SK-N-SH (cell line): ENCODE measurements around the gene BCL2A1.

Experiments
- CTCF ChIP-seq: fragments of 200-600 bp; sonication (generic); IDR thresholded peaks from 2 replicates; pipeline ENCODE4 v1.6.1; 2017; ENCODE audit warnings: antibody characterized with exemption, mild to moderate bottlenecking, moderate library complexity
- EP300 ChIP-seq, 2 experiments: IDR thresholded peaks; 2 replicates each; pipeline versions ENCODE4 v1.4.0 to v1.6.1; 2012; ENCODE audit warnings: borderline replicate concordance in 1 of 2, low read depth in 1 of 2, low read length in 1 of 2
- EZH2phosphoT487 ChIP-seq: fragments of 200-600 bp; sonication (generic); IDR thresholded peaks from 2 replicates; pipeline ENCODE4 v1.6.1; 2017; ENCODE audit warnings: low read depth, mixed run types, mild to moderate bottlenecking, antibody characterized with exemption, moderate library complexity, borderline replicate concordance
- FOSL2 ChIP-seq: IDR thresholded peaks from 2 replicates; pipeline ENCODE4 v1.4.0; 2012; ENCODE audit warnings: low read depth, mild to moderate bottlenecking, moderate library complexity, borderline replicate concordance
- POLR2AphosphoS5 ChIP-seq: IDR thresholded peaks from 2 replicates; pipeline ENCODE4 v1.6.1; 2012; ENCODE audit warnings: low read depth, low read length
- RCOR1 ChIP-seq: fragments of 150-350 bp; IDR thresholded peaks from 2 replicates; pipeline ENCODE4 v1.6.1; 2017; ENCODE audit warnings: antibody characterized with exemption, low read length
- SMC3 ChIP-seq: IDR thresholded peaks from 2 replicates; pipeline ENCODE4 v1.6.1; 2012; ENCODE audit warnings: low read depth, low read length, improper control_type of control experiment
- TF ChIP-seq, protein P1 (sequence below): IDR thresholded peaks from 2 replicates; pipeline ENCODE4 v1.4.0; 2012; ENCODE audit warnings: low read depth, borderline replicate concordance

- TF ChIP-seq CTCF (no peak), RCOR1 (no peak), POLR2AphosphoS5 (no peak), EZH2phosphoT487 (no peak), SMC3 (no peak), EP300 (IDR thresholded peaks at IDR 0.05; ENCODE audit: borderline replicate concordance in 1 of 2, low read depth in 1 of 2, low read length in 1 of 2) (no peak), FOSL2 (no peak)
- TF ChIP-seq, protein P1, sequence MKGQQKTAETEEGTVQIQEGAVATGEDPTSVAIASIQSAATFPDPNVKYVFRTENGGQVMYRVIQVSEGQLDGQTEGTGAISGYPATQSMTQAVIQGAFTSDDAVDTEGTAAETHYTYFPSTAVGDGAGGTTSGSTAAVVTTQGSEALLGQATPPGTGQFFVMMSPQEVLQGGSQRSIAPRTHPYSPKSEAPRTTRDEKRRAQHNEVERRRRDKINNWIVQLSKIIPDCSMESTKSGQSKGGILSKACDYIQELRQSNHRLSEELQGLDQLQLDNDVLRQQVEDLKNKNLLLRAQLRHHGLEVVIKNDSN, result no peak
Measured at GRCh38 chr15:80003171-80003570, 32.2 kb upstream of the BCL2A1 start.
